GM12865 (cell line): Measurements from ENCODE around the gene ATPAF2.

Experiments
- DNase-seq: peaks from one replicate; pipeline ENCODE4 v3.0.0; 2010; ENCODE audit warnings: low read depth
- H3K4me3 ChIP-seq: 2 replicates; pipeline ENCODE4 v1.5.1; 2011; ENCODE audit warnings: mild to moderate bottlenecking, low read depth, low read length, control low read depth
- CTCF ChIP-seq: IDR thresholded peaks from 2 replicates; pipeline ENCODE4 v1.5.1; 2011; ENCODE audit warnings: low read length, control low read depth, low read depth, inconsistent platforms; ENCODE audit not compliant: insufficient read depth; ENCODE audit errors: missing control alignments

Gene ATPAF2

GRCh38 chr17:17972126-17972951 lies 66.6 kb downstream of the ATPAF2 start, which contains the start of the genes DRC3 and TOM1L2:
Gene DRC3 (plus strand): TSS chr17:17972862. CDS start chr17:17977599, 4,737 bp downstream.
Gene TOM1L2 (minus strand): TSS chr17:17972400. CDS start chr17:17972313, 87 bp downstream.
- TF ChIP-seq CTCF = no peak
- DNase-seq = peak; percentile 100
- peak within 1 kb of the TSS; percentile 79 for H3K4me3 ChIP-seq

GRCh38 chr17:17971431-17972125 lies 67.4 kb downstream of the ATPAF2 start:
- TF ChIP-seq CTCF = no peak

GRCh38 chr17:17970699-17971430 lies 68.1 kb downstream of the ATPAF2 start:
- no peak for DNase-seq
- H3K4me3 ChIP-seq = no peak overlapping the region
- no peak for TF ChIP-seq CTCF

More at GRCh38 chr17:17971431-17972125, 67.4 kb downstream of the ATPAF2 start:
- peak overlapping the region; percentile 79 for H3K4me3 ChIP-seq
- peak; percentile 10 for DNase-seq
